SKM-1 (cell line): ENCODE results near the gene SLC44A4.
A peak's percentile ranks its signal among the peaks of the same experiment; 100 is the strongest.
"Not testable (repeated sequence)": the region's sequence is repeated elsewhere in the genome, so short reads cannot be mapped to it uniquely, and the experiment has no call there.

Source experiments
- DNase-seq: peaks from one replicate; lab custom pipeline; 2025; ENCODE audit not compliant: unreplicated experiment; lab: John Stamatoyannopoulos, UW

The SLC44A4 gene

GRCh38 chr6:31861150-31861549, 17.6 kb downstream of the SLC44A4 start:
- no peak for DNase-seq

GRCh38 chr6:31860349-31860748, 18.4 kb downstream of the SLC44A4 start:
- no peak for DNase-seq

- DNase-seq, result no peak
Measured at GRCh38 chr6:31859923-31860322, 18.9 kb downstream of the SLC44A4 start.

DNA sequence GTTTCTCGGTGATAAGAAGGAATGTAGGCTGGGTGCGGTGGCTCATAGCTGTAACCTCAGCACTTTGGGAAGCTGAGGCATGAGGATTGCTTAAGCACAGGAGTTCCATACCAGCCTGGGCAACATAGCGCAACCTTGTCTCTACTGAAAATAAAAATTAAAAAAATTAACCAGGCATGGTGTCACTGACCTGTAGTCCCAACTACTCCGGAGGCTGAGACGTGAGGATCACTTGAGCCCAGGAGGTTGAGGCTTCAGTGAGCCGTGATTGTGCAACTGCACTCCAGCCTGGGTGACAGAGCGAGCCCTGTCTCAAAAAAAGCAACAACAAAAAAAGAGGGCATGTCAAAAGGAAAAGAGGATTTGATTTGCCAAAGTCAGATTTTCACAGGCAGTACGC, 20.1 kb downstream of the SLC44A4 start:
- no peak for DNase-seq

GRCh38 chr6:31857774-31858173, 21.0 kb downstream of the SLC44A4 start:
- DNase-seq, result not testable (repeated sequence)

- DNase-seq, result not testable (repeated sequence)
Measured at GRCh38 chr6:31851980-31852718, 26.6 kb downstream of the SLC44A4 start.

GRCh38 chr6:31851485-31851832, 27.3 kb downstream of the SLC44A4 start:
- no peak for DNase-seq

GRCh38 chr6:31850765-31851484, 27.9 kb downstream of the SLC44A4 start:
- DNase-seq, result no peak

DNA sequence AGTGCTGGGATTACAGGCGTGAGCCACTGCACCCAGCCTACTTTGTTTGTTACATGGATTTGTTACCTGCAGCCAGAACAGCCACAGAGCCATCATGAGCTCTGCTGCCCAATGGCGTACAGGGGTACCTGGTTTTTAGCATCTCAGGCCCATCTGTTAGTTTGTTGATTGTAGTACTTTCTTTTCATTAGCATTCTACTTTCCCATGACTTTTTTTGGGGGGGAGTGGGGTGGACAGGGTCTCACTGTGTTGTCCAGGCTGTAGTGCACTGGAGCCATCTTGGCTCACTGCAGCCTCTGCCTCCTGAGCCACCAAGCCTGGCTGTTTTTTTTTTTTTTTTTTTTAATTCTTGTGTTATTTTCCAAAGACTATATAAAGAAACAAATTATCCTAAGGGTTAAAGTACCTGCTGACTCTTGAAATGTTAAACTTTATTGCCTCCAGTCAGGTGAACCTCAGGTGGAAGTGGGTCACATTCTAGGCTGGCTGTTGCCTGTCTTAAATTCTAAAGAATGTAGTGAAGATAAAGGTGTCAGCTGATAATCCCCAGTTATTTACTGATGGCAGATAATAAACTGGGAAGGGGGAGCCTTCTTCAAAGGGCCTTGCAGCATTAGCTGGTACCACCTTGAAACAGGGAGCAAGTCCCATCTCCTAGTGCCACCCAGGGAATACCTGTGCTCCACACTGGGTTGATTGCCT, 31.4 kb downstream of the SLC44A4 start:
- DNase-seq, result no peak

DNA sequence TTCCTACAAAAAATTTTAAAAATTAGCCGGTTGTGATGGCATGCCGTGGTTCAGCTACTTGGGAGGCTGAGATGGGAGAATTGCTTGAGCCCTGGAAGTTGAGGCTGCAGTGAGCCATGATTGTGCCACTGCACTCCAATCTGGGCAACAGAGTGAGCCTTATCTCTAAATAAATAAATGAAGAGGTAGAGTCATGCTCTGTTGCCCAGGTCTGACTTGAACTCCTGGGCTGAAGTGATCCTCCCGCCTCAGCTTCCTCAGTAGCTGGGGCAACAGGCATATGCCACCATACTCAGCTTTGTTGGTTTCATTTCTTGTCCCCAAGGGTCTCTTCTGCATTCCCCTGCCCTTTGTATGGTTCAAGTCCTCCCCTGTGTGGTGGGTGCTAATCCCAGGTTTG, 34.3 kb downstream of the SLC44A4 start:
- no peak for DNase-seq

DNA sequence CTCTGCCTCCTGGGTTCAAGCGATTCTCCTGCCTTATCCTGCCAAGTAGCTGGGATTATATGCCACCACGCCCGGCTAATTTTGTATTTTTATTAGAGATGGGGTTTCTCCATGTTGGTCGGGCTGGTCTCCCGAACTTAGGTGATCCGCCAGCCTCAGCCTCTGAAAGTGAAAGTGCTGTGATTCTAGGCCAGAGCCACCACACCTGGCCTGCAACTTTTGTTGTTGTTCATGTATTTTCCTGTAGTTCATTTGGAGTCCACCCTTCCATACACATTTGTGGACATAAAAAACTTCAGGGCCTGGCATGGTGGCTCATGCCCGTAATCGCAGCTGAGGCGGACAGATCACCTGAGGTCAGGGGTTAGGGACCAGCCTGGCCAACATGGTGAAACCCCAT, 36.7 kb downstream of the SLC44A4 start:
- no peak for DNase-seq

- DNase-seq, result not testable (repeated sequence)
Measured at GRCh38 chr6:31839779-31840126, 39.0 kb downstream of the SLC44A4 start.

DNA sequence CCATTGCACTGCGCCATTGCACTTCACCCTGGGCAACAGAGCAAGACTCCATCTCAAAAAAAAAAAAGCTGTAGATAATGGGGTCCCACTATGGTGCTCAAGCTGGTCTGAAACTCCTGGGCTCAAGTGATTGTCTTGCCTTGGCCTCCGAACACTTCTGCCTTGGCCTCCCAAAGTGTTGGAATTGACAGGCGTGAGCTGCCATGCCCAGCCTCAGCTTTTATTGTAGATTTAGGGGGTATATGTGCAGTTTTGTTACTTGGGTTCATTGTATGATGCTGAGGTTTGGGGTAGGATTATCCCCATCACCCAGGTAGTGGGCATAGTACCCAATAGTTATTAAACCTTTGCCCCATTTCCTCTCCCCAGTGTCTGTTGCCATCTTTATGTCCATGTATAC, 39.8 kb downstream of the SLC44A4 start:
- no peak for DNase-seq

DNA sequence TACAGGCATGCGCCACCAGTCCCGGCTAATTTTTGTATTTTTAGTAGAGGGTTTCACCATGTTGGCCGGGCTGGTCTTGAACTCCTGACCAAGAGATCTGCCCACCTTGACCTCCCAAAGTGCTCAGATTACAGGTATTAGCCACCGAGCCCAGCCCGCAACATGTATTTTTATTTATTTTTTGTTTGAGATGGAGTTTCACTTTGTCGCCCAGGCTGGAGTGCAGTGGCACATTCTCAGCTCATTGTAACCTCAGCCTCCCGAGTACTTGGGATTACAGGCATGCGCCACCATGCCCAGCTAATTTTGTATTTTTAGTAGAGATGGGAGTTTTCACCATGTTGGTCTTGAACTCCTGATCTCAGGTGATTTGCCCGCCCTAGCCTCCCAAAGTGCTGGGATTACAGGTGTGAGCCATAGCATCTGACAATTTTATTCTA, 40.7 kb downstream of the SLC44A4 start:
- DNase-seq, result not testable (repeated sequence)

- no peak for DNase-seq
Measured at GRCh38 chr6:31837369-31838113, 41.3 kb downstream of the SLC44A4 start.

GRCh38 chr6:31836474-31837368, 42.1 kb downstream of the SLC44A4 start:
- no peak for DNase-seq

- DNase-seq, result no peak
Measured at GRCh38 chr6:31836047-31836473, 42.7 kb downstream of the SLC44A4 start.

DNA sequence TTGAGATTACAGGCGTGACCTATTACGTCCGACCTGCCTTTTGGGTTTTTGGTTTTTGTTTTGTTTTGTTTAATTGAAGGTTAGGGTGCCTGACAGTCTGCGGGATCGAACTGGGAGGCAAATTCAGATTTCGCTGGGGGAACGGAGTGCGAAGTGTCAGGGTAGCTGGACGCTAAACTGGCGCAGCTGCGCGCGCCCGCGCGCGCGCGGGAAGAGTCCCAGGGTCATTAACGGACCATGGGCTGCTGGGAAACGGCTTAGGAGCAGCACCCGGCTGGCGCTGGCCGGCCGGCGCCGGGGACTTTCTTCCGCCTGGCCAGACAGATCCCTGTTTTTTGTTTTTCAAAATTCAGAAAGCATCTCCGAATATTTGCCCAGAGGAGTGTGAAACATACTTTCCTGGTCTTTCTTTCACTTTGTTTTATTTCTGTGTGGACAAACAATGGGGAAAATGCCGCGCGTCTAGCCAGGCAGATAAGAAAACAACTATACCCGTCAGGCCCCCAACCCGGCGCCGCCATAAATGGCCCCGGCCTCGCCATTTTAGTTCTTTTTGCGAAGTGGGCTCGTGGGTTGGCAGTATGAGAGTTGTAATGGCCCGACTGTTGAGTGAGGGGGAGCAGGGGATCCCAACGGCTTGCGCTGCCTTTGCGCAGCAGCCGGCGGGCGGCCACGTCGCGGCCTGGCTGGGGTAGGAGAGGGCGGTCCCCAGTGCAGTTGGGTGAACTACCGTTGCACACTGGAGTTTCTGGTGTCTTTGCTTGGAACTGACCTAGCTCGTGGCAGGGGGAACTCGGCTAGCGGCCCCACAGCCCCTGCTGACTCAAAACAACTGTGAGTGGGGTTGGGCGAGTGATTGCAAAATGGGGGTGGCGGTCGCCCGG, 44.2 kb downstream of the SLC44A4 start:
- DNase-seq, result peak; percentile 85
